NCI-H510A (cell line): ENCODE measurements around the gene HLTF.
A peak's percentile ranks its signal among the peaks of the same experiment; 100 is the strongest.
"Not testable (repeated sequence)": the region's sequence is repeated elsewhere in the genome, so short reads cannot be mapped to it uniquely, and the experiment has no call there.

Experiments used
- DNase-seq: peaks from one replicate; lab custom pipeline; 2025; lab: John Stamatoyannopoulos, UW

The HLTF gene

DNA sequence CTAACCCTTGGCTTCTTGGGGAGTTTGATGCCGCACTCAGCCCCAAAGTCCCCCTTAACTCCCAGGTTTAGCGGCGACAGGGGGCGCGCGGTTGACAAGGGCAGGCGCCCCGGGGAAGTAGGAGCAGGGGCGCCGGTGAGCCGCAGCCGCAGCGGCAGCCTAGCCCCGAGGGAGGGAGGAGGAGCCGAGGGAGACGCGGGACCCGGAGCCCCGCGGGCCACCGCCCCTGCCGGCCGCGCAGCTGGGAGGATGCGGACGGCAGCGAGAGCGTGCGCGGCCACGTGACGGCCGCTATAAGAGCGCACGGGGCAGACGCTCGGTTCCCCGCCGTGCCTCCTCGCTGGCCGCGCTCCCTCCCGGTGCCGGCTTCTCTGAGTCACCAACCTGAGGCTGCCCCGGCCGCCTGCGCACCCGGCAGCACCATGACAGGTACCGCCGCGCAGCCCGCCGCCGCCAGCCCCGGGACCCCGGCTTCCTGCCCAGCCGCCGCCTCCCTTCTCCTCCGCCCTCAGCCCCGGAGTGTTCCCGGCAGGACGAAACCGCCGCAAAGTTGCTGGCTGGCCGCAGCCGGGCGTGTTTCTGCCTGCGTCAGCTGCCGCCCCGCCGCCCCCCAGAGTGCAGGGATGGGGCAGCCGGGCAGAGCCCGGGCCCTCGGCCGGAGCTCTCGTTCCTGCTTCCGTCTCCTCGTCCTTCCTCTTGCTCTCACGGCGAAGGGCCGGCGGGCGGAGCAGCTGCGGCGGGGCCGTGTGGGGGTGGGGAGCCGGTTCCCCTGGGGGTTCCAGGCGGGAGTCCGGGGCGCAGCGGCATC is 94.9 kb downstream of the HLTF start, which contains the start of gene GYG1:
Gene GYG1 (plus strand): TSS at position 322 of the 808 bp plus-strand sequence. CDS start 101 bp downstream, at position 423.
- peak; percentile 78 for DNase-seq

DNA sequence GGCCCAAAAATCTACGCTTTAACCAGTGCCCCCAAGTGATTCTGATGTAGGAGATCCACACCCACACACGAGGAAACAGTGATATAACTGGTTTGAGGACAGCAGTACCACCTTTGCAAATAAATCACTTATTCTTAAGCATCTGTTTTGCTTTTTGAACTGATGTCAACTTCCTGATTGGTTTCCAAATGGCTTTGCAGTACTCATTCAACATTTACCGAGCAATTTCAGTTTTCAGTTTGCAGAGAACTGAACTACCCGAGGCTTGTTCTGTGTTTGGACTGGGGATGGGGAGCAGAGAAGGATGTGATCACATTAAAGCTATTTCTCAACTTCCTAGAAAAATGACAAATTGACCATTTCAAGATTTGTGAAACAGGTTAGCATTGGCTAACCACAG is 96.1 kb downstream of the HLTF start:
- DNase-seq = no peak

DNA sequence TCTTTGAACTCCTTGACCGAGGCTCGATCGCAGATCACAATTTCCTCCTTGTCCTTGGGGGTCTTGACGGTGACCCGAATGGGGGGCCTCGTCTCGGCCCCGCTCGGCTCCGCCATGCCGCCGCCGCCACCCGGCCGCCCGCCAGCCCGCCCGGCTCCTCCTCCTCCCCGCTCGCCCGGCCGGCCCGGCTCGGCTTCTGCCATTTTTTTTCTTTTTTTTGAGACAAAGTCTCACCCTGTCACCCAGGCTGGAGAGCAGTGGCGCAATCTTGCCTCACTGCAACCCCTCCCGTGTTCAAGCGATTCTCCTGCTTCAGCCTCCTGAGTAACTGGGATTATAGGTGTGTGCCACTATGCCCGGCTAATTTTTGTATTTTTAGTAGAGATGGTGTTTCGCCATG is 98.8 kb downstream of the HLTF start:
- not testable (repeated sequence) for DNase-seq

DNA sequence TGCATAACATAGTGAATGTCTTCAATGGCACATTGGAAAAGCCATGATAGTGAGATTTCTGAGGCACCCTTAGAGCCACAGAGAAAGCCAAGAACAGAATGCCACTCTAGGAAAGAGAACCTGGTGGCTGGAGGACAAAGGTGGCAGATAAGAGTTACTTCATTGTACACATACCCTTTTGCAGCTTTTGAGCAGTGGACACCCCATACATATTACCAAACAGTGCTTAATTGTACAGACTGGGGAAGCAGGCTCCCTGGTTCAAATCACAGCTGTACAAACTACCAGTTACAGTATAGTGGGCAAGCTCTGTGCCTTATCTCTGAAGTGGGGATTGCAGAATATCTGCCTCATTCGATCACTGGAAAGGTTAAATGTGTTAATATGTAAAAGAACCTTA is 105.1 kb downstream of the HLTF start:
- DNase-seq = no peak
